Stimulated activated CD4-positive, alpha-beta T cell treated with anti-CD3 and anti-CD28 coated beads, TNF-alpha, amount 100 ng/mL, for 1 hour (primary cell): ENCODE results near the gene CCDC80.
"Not testable (repeated sequence)": the region's sequence is repeated elsewhere in the genome, so short reads cannot be mapped to it uniquely, and the experiment has no call there.

Experiments
- DNase-seq, 3 donors: peaks; one replicate each; pipeline ENCODE4 v3.0.0-alpha.2; 2020; ENCODE audit warnings: low read depth in 3 of 3, low spot score in 1 of 3

CCDC80 gene

DNA sequence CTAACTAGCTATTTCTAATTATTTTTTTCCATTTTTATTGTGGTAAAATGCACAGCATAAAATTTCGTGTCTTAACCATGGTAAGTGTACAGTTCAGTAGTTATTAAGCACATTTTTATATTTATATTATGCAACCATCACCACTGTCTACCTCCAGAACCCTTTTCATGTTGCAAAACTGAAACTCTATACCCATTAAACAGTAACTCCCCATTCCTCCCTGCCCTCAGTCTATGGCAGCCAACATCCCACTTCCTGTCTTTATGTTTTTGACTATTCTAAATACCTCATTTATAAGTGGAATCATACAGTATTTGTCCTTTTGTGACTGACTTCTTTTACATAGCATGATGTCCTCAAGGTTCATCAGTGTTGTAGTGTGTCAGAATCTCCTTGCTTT lies 53.6 kb downstream of the CCDC80 start:
- DNase-seq, result no peak

DNA sequence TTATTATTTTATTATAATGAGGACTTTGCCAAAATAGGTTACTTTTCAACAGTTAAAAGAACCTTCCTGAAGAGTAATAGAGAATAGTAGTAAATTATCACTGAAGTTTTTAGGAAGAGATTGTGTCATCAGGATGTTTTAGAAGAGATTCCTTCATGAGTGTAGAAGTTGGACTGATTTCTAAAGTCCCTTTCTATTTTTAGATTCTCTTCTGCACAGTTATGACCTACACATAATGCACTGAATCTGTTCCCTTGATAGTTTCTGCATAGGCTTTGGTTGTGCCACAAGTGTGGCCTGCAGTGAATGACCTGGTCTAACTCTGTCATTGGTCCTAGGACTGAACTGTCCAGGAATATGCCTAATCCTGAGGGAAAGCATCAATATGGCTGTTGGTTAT lies 55.2 kb downstream of the CCDC80 start:
- DNase-seq, result no peak

DNA sequence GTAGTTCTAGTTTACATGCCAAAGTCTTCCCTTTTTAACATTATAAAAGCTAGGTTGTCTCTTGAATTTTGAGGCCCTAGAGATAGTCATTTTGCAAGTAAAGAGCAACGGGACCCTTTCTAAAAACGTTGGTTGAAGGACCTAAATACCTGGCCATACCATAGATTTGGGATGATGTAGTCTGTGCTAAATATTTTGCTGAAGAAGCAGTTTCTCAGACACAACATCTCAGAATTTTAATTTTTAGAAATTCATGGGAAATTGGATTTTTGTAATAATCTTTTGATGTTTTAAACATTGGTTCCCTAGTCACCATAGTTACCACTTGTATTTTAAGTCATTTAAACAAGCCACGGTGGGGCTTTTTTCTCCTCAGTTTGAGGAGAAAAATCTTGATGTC lies 57.8 kb downstream of the CCDC80 start:
- no peak for DNase-seq

DNA sequence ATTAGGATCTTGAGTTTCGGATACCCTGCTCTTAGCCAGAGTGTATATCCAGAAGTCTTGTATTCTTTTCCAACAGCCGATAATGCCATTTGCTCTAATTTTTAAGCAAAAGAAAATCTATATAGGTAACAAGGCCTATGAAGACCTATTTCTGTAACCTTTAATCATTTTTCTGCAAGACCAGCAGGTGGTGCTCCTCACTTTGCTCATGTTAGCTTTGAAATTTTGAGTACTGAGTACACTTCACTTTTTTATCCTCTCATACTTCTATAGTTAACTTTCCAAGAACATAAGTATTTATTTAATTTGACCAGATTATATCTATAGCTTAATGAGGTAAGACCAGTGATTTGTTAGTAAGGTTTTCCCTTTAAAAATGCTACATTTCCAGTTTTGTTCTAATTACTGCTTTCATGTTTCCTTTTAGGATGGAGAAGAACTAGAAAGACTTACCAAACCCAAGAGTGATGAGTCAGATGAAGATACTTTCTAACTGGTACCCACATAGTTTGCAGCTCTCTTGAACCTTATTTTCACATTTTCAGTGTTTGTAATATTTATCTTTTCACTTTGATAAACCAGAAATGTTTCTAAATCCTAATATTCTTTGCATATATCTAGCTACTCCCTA lies 58.6 kb downstream of the CCDC80 start:
- DNase-seq, result no peak

DNA sequence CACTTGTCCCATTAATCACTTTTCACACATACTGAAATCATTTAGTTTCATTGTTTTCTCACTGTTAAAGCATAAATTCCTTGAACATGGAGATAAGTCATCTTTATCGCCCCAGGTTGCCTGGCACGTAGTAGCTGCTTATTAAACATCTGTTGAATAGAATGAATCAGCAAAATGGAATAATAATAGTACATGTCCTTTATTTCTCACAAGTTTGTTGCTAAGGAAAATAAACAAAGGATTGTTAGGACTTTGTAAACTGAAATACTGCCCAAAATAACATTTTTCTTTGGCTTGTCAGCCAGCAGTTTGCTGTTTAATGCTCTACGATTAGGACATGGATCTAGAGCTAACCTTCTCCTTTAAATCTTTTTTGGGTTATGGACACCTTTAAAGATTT lies 61.2 kb downstream of the CCDC80 start:
- DNase-seq, result no peak

DNA sequence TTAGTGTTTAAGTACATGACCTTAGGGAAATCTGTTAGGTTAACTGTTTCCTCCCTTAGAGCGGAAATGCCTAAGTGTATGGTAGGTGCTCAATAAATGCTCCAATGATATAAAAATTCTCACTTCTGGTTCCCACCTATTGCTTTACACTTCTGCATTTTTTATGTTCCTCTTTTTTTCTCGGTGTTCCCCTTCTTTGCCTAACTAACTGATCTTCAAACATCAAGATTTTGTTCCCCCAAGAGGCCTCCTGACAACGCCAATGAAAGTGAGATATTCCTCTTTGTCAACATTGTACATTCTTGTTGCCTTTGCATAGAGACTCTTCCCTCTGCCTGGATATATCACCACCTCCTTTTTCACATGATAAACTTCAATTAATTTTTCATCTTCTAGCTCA lies 61.7 kb downstream of the CCDC80 start:
- DNase-seq, result no peak

DNA sequence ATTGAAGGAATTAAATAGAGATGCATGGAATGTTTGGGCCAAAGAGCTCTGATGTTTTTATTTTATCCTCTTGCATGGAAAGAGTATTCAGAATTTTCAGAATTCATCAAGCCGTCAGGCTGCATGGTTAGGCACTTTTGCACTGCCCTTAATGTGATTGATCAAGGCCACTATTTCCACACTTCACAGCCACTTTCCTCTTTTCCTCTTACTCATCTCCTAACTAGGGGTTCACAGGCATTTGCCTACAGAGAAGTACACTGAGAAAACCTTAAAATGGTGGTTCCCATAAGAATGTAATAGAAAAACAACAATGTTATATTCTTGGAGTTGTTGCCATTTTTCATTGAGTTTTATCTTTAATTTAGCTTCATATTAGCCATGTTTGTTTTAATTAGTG lies 68.2 kb downstream of the CCDC80 start:
- no peak for DNase-seq

DNA sequence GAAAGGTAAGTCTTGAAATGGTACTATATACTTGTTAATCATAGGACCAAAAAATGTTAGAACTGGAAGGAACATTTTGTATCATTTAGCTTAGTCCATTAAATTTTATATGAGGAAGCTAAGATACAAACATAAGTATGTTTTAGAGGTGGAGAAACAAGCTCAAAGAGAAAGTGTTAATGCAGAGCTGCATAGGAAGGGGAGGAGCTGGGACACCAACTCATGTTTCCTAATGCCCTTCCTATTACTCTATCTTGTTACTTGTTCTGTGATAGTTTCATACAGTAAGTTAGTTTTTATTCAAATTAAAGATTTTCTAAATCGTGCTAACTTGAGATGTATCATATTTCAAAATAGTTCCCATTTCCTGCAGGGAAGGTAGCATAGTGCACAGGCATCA lies 71.7 kb downstream of the CCDC80 start:
- DNase-seq, result no peak

DNA sequence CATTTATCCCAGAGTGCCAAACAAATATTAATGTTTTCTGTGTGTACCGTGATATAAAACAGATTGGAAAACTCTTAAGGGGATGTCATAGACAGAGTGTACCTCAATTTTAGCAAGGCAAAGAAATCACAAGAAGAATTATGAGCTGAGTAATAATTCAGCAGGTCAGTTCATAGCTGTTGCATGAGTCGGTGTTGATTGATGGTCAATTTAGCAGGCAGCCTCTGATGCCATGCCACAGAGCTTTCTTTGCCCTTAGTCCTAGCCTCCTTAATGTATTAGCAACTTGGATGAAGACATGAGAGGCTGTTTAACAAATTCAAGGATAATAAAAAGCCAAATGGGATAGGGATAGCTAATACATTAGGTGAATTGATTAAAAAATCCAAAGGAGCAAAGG lies 72.3 kb downstream of the CCDC80 start:
- no peak for DNase-seq

DNA sequence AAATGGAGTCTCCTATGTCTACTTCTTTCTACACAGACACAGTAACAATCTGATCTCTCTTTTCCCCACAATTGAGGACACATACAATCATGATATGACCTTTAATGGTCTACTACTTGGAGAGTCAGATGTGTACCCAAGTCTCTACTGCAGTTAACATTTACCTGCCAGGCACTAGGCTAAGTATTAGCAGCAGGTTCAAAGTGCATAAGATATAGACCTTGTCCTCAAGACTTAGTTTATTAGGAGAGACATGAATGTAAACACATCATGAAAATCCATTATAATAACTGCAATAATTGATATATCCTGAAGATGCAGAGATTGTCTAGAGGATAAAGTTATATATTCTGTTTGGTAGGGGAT lies 76.0 kb downstream of the CCDC80 start:
- DNase-seq, result no peak

DNA sequence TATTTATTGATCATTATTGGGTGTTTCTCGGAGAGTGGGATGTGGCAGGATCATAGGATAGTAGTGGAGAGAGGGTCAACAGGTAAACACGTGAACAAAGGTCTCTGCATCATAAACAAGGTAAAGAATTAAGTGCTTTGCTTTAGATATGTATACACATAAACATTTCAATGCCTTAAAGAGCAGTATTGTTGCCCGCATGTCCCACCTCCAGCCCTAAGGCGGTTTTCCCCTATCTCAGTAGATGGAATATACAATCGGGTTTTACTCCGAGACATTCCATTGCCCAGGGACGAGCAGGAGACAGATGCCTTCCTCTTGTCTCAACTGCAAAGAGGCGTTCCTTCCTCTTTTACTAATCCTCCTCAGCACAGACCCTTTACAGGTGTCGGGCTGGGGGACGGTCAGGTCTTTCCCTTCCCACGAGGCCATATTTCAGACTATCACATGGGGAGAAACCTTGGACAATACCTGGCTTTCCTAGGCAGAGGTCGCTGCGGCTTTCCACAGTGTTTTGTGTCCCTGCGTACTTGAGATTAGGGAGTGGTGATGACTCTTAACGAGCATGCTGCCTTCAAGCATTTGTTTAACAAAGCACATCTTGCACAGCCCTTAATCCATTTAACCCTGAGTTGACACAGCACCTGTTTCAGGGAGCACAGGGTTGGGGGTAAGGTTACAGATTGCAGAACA lies 76.5 kb downstream of the CCDC80 start:
- not testable (repeated sequence) for DNase-seq

DNA sequence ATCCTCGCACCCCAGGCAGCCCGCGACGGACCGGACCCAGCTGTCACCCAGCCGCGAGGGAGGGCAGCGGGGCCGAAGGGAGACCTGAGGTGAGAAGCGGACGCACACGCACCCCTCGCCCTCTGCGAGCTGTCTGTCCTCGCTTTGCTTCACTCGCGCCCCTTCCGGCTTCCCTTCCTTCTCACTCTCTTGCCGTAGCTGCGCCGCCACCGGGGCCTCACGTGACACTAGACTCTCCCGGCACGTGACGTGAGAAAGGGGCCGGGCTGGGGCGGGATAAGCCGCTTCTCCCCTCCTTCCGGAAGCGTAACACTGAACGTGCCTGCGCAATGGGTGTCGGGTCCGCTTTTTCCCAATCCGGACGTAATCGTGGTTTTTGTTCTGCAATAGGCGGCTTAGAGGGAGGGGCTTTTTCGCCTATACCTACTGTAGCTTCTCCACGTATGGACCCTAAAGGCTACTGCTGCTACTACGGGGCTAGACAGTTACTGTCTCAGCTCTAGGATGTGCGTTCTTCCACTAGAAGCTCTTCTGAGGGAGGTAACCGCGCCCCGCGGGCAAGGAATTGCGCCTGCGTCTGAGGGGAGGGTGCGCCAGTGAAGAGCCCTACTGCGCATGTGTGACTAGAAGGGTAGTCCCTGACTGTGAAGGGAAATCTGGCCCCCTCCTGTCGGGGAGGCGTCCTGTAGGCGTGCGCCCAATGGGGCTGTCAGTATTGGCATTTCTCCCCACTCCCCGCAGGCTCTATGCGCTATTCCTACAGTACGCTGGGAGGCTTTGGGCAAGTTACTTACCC lies 79.0 kb downstream of the CCDC80 start, which contains the start of the genes ATG3 and SLC35A5:
Gene ATG3, minus strand, starts transcription at position 229 of the 796 bp plus-strand sequence. CDS start 434 bp downstream, outside the sequence.
Gene SLC35A5, plus strand, starts transcription at position 312 of the 796 bp plus-strand sequence. CDS start 1,359 bp downstream, outside the sequence.
- DNase-seq, result peak; percentile 94 to 98 (median 97)

DNA sequence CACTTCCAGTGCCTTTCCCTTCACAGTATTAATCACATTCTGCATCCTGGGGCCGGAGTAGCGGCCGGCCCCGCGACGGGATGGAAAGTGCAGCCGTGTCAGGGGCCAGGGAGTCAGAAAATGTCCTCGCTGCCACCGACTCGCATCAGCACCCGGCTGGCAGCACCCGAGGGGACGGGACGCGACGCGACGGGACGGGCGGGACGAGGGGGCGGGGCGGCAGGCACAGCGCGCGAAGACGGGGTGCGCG lies 79.5 kb downstream of the CCDC80 start:
- DNase-seq, result peak in 1 of 3 donors; percentile 67

DNA sequence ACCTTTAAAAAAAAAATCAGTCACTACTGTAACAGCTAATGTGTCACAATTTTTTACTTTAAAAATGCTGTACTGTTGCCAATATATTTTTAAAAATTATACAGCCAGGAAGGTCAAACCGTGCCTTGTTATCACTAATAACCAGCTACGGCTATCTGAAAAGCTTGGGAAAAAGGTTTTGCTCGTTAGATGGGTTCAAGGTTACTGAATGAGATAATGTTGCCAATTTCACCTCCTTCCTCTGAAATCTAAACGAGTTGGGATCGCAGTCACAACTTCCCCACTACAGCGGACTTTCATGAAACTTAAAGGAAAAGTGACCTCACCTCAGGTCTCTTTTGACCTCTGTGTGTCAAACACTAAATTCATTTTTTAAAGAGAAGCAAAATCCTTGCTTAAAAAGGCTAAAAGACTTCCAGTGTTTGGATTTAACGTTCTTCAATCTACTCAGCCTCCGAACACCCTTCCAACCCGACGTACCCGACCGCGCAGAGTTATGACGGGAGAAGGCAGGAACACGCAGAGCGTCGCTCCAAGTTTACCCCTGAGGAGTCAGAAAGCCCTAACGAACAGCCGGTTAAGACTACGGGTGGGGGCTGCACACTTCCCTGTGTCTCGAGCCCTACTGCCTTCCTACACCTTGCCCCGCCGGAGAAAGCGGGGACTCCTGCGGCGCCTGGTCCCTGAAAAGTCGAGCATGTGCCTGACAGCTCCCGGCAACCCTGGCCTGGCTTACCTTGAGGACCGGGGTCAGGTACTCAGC lies 80.0 kb downstream of the CCDC80 start:
- peak; percentile 11 to 46 (median 12) for DNase-seq

DNA sequence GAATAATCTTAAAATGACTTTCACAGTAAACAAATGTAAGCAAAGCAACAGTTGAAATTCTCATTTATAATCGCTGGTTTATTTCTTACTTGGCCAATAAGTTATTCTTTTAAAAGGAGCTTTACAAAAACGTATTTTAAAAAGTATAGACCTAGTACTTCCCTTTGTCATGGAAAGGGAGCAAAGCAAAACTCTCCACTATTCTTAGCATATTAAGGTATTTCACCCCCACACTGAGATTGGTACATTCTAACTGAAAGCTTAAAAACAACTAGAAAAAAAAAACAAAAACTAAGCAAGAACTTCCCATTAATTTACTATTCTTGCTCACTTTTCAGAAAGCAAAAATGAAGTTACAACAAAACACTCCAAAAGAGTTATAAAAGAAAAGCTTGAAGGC lies 80.6 kb downstream of the CCDC80 start:
- no peak for DNase-seq

DNA sequence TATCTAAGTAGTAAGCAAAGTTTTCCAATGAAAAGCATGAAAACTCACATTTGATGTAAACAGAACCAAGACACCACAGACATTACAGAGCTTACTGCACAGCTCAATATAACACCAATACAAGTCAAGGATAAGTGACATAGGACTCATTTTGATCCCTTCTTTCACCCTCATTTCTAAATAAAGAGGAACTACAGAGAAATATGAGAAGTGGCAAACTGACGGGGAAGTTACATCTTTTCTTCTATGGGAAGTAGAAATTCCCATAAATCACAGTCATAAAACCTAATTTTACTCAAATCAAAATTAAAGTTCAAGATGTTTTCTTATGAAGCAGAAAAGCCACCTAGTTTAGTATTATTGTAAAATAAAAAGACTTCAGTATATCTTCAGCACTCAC lies 83.0 kb downstream of the CCDC80 start:
- DNase-seq, result no peak

DNA sequence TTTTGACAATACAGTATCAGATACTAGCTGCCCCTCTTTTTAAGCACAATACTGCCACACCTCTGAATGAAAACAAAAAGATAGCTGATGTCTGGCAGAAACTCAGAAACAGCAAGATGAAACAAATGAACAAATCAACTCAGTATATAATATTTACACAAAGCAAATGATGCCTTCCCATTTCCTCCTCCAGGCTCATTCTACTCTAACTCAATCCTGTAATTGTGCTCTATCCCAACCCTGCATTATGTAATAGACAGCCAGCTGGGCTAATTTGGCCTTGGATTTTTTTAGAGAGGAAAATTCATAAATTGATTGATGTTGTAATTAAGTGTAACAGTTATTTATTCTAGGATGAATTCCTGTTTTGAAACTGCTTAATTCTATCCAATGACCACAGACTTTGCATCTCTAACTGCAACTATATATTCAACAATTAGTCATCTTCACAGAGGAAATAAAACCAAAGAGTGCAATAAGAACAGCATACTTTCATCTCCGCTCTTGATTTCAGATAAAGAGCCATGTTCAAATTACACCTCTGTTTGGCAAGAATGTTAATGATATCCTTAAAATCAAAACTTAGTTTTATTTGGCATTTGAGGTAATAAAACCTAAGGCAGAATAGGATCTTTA lies 85.3 kb downstream of the CCDC80 start:
- DNase-seq, result no peak

DNA sequence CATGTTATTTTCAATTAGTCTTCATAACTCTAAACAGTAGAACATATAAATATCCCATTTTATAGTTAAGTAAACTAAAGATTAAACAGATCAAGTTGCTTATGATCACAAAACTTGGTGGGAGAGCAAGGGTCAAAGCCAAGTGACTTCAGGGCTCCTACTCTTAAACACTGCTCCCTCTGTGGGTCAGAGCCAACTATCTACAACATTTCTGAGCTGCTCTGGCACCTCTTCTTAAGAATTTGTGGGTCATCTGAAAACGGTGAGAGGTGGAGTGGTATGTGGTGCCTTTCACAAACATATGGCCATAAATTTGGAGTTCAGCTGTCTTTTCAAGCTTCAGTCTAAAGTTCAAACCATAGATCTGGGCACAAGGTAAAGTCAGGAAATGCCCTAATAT lies 90.1 kb downstream of the CCDC80 start:
- DNase-seq, result no peak
